HG02885 (cell line): ENCODE measurements around the gene SLC6A6.

Experiments used
- ATAC-seq: cut with Tn5 transposase; IDR thresholded peaks from one replicate; pipeline ENCODE4 v1.9.1; 2021; ENCODE audit warnings: mild to moderate bottlenecking; ENCODE audit not compliant: unreplicated experiment, poor library complexity

Gene SLC6A6

DNA sequence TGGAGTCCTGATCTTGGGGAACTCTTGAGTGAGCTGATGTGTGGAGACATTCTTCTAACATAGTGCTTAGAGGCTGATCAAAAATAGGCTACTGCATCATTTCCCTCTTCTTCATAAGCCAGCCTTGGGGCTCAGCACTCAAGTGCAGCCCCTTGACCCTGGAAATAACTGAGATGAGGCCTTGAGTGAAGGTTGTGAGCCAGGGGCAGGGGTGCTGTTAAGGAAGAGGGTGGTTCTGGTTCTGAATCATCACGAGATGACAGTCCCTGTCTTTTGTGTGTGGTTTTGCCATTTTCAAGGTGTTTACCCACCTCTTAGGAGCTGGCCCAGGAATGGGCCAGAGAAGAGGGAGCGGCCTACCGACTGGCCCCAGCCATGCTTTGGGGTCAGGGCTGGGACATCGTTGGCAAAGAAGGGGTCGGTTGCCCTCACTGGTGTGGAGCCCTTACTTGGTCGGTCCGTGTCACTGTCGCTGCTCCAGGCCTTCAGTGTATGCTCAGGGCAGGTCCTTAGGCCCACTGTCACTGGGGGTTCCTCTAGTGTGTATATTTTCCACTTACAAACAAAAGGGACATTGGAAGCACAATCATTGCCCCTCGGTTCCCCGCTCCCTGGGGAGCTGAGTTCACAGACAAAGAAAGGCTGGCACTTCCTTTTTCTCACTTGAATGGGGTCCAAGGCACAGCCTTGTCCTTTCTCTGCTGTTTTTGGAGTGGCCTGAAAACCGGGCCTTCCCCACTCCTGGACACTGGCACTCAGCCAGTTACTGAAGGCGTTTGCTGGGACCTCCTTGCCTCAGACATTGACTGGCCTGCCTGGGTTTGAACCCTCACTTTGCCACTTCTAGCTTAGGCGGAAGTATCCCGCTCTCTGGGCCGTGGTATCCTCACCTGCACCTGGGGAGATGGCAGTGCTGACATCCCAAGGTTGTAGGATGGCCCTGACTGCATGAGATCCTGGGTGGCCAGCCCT lies 46.6 kb downstream of the SLC6A6 start:
- no peak for ATAC-seq

DNA sequence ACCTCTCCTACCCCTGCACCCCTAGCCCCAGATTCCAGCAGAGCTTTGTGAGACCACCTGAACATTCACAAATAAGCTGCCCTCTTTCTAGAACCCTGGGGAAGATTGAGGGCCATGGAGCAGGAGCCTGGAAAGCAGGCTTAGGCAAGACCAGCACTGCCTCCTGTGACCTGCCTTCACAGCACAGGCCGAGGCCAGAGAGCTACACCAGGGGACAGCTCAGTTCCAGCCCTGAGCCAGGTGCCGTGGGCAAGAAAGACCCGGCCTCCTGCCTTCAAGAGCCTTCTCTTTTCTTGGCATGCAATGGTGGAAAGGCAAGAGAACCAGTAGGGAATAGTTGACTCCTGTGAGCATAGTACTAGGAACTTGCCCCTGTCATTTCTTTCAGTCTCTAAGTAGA lies 48.1 kb downstream of the SLC6A6 start:
- no peak for ATAC-seq

DNA sequence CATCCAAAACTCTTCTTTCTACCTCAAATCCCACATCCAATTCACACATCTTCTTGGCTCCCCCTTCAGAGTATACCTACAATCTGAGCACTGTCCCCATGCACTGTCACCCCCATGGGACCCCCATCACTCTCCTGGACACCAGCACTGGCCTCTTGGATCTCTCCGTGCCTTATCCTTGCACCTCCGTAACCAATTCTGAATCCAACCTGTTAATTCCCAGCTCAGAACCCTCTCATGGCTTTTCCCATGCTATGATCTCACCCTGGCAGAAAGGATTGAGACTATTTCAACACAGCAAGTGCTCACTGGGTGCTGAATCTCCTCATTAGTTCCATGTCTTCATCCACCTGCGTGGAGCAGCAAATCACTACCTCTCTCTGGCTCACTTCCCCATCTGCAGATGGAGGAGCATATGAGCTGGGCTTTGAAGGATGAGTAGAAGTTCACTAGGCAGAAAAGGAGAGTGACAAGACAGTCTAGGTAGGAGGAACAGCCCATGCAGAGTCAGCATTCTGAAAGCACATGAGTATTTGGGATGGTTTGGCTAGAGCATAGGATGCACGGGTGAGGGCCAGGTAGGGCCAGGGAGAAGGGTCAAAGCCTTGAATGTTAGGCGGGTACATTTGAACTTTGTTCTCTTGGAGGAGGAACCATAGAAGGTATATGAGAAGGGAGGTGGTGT lies 48.7 kb downstream of the SLC6A6 start:
- no peak for ATAC-seq

DNA sequence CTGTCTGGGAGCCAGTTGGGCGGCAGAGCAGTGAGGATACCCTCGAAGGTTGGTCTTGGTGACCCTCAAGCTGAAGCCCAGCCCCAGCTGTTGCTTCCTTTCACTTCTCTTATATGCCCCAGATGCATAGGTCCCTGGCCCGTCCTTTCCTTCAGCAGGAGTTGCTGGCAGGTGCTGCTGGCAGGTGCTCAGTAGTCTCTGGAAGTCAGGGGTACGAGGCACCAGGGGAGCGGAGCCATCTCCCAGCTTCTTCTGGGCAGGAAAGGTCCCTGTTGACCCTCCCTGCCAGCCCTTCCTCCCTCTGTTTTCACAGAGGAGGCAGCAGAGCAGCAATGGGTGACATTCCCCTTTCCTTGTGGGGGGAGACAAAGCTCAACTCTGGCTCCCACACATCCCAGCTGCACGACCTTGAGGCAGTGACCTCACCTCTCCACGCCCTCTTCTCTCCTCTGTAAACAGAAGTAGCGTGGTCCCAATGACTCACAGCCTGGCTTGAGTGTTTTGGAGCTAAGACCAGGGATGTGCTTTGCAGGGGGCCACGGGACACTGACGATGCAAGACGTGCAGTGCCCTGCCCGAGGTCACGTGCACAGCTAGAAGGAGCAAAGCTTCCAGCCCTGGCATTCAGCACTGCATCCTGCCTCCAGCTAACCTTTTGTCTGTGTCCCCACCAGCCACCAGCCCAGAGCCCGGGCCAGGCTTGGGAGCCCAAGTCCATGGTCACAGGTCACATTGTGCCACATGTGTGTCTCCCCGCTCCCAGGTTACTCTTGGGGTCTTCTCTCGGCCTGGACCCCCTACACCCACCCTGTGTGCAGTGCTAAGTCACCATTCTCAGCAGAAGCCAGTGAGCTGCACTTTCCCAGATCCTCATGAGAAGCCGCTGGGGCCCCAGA lies 49.7 kb downstream of the SLC6A6 start:
- ATAC-seq = no peak

DNA sequence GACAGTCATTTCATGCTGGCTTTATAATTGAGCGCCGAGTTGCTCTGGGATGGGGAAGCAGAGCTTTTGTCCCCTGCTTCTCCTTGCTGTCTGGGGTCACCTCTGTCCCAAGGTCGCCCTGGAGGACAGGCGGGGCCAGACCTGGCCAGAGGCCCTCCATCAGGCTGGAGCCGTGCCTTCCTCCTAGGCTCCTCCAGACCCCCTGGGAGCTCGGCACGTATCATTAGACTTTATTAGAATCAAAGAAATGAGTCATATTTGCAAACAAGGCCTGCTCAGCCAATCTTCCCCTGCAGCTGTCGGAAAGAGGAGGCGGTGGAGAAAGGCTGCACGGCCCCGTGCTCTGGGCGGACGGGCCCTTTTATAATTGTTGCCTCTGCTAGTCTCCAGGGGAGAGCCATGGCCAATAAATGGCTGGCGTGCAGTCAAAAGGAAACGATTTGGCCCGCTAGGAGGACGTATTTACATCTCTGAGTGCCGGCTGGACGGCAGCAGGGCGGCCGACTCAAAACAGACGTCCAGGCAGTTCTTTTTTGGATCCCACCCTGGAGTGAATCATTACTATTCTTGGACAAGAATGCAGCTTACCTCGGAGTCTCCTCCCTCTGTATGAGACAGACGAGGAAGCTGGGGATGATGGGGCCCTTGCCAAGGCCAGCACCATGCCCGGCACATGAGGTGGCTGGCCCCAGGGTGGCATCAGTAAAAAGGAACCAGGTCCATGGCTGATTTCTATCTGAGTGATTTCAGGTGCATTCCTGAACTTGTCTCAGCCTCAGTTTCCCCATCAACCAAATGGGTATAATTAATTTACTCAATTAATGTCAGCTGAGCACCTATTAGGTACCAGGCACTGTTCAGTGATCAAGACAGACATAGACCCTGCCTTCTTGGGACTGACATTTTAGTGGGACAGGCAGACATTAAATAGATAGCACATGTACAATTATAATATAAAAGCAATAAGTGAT lies 50.6 kb downstream of the SLC6A6 start:
- no peak for ATAC-seq

DNA sequence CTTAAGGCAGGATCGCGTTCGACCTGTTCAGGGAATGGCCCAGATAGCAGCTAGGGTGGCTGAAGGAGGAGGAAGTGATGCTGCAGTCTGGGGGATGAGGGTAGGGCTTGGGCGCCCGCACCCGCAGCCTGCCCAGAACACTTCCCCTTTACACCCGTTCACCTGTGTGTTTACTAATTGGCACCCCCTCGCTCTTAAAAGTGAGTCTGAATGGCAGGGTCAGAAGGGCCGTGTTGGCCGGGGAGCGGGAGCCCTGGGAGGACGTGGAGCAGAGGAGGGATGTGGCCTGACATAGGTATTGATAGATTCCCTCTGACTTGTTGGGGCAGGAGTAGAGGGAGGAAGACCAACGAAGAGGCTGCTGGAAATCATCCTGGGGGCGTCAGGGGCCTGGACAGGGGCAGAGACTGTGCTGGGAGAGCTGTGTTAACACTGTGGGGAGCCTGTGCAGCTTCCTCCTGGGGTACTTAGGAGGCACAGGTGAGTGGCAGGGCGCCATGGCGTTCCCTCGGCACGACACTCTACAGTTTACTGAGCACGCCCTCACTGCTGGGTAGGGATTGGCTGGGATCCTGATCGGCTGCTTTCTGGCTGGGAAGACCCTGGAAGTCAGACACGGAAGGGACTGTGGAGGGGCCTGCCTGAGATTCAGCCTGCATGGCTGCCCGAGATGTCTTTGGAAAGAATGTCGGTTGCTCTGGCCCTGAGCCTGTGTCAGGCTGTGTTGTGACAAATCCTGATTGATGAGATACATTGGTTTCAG lies 51.7 kb downstream of the SLC6A6 start:
- no peak for ATAC-seq

DNA sequence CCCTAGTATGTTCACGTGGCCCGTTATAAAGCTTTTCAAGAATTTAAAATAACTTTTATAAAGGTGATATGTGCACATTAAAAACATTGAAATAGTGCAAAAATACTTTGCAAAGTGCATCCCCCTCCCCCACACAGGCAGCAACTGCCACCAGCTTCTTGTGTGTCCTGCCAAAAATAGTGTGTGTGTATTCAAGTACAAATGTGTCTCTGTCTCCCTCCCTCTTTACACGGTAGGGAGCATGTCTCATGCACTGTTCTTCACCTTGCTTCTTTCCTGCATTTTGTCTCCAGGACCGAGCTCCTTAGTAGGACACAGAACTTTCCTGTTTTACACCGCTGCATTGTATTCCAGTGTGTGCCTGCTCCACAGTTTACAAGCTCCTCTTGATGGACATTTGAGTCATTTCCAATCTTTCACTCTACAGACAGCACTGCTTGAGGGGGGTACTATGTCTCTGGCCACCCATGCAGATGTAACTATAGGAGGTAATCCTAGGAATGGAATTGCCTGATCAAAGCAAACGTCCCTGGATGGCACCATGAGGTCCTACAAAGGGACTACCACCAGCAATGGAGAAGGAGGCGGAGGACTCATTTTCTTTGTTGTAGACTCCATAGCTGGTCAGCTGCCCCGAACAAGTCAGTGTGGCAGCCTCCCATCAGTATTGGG lies 52.4 kb downstream of the SLC6A6 start:
- ATAC-seq = no peak

DNA sequence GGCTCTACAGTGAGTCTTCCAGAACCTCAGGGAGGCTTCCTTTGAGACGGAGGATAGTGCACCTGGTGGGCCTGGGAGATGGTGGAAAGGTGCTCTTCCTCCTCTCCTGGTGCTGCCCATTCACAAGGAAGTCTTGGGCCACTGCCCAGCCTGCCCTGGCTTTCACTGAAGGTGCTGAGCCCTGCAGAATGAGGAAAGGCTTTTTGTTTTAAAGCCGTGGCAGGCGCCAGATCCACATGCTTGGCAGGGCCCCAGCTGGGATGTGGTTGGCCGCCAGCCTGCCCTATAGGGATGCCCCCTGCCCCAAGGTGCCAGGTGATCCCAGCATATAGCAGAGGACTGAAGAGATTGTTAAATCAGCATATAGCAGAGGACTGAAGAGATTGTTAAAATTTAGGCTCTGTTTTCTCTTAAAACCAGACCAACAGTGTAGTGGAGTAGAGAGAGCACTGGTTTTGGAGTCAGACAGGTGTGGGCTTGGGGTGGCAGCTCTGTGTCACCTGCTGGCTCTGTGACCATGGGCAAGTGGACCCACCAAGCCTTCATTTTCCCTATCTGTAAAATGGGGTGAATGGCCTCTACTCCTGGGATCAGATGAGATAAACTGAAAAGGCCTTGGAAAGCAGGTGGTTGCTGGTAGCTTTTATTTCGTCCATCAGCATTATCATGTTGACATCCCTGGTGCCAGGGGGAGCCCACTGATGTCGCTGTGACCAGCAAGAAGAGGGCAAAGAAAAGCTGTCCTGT lies 53.3 kb downstream of the SLC6A6 start:
- ATAC-seq = no peak

DNA sequence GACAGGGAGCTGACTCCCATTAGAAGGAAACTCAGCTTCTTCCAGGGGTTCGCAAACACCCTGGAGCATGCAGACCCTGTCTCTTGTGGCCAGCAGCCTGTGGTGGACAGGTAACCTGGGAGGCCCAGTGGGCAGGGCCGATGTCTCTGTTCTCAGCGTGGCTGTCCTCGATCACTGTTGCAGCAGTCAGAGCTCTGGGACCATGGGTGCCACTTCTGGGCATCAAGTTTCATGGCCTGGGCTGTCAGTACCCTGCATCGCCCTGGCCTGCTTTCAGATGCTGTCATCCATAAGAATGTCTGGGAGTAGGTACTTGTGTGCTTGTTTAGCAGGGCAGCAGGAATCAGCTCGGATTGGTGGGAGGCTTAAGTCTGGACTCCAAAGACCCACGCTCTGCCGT lies 54.4 kb downstream of the SLC6A6 start:
- ATAC-seq = no peak

DNA sequence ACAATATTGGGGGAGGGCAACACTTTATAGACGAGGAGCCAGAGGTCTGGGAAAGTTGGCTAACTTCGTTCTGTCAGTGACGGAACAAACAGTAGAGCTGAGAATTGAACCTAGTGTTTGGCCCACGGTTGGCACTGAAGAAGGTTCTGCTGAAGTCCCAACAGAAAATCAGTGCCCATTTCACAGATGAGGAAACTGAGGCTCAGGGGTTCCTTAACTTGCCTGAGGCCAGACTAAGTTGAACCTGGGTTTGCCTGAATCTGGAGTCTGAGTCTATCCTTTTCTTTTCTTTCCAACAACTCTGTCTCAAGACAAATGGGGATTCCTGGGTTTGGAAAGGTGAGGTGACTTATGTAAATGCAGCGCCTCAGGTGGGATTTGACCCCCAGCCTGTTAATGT lies 55.1 kb downstream of the SLC6A6 start:
- no peak for ATAC-seq

DNA sequence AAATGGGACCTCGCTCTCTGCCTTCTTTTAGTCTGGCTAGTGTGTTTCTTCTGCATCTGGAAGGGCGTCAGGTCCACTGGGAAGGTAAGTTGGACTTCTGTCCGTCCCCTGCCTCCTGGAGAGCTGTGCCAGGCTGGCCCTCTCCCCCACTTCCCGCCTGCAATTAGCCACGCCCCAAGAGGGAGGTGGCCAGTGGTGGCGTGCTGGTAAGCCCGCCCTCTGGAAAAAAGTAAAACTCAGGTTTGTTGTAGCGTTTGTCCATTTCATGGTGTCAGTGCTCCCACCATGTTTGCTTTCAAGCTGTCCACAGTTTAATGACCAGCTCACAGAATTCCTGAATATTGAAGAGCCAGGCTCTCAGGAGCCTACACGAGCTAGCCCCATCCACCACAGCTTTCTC lies 55.6 kb downstream of the SLC6A6 start:
- ATAC-seq = no peak

DNA sequence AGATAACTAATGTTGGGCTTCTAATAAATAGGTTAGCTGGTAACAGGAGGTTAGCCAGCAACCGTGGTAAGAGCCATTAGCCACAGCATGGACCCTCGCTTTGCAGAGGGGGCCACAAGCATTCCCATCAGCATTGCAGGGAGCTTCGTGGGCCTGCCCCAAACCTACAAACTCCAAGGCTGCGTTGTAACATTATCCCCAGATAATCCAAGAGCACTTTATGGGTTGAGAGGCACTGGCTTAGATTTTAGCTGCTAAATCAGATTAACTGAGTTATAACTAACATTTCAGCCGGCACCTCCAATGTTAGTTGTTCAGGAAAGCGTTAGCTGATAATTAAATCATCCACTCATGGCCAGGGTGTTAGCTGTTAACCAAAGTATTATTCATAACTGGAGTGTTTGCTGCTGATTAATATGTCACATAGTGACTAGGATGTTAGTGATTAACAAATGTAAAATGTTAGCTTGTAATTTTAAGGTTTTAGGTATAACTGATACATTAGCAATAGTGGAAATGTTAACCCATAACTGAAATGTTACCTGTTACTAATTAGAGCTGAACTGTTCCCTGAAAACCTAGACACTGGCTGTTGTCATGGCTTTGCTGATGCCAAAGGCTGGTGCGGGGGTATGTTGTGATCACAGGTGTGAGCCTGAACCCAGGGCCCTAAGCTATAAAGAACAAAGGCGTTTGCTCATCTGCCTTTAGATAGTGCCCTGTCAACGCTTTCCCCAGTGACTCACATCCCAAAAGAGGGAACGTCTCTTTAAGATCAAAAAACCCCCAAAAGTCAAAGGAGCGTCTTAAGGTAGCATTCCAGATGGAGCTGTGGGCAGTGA lies 56.2 kb downstream of the SLC6A6 start:
- no peak for ATAC-seq

DNA sequence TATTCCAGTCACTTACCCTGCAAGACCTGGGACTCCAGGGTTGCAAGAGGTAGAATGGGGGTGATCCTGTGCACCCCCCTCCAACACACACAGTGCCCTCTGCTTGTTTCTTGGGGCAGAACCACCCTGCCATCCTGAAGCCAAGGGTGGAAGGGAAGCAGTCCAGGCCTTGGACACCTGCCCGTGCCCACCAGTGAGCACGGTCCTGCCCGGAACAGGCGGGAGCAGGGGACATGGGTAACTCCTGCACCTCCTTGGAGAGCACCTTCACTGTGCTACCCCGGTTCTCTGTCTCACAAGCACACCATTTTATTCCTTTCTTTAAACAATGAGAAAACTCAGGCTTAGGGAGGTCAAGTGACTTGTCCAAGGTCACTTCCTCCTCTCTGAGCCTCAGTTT lies 57.0 kb downstream of the SLC6A6 start:
- ATAC-seq = no peak

DNA sequence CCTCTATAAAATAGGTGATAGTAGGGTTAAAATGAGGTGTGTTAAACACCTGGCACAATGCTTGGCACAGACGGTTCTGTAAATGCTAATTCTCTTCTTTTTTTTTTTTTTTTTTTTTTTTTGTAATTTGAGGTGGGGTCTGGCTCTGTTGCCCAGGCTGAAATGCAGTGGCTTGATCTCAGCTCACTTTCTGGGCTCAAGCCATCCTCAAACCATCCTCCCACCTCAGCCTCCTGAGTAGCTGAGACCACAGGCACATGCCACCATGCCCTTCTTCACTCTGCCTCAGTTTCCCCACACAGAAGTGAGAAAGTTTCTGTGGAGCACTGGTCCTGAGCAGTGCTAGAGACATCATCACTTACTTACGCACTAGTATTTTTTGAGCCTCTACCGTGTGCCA lies 57.4 kb downstream of the SLC6A6 start:
- ATAC-seq = no peak

DNA sequence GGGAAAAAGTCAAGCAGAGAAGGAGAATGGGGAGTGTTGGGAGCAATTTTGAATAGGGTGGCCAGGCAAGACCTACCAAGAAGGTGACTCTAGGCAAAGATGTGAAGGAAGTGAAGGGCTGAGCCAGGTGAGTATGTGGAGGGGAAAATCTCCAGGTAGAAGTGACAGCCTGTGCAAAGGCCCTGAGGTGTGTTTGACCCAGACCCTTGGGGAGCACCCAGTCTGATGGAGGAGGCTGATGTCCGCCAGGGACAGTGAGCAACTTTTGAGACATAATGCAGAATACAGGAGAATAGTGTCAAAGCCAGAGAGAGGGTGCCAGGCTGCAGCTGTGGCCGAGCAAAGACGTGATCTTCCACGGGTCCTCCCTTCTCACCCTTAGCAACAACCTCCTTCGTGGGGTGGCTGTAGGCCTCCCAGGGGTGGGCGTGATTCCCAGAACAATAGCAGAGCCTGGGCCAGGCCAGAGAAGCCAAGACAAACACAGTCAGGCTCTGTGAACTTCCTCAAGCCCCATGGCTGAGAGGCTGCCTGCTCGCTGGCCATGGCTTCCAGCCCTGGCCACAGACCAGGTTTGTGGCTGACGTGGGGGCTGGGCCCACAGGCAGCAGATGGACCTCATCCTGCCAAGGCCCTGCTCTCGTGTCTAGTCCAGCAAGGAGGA lies 58.1 kb downstream of the SLC6A6 start:
- no peak for ATAC-seq
